ENCODE data around the gene KDM4B.
"Not testable (repeated sequence)": the region's sequence is repeated elsewhere in the genome, so short reads cannot be mapped to it uniquely, and the experiment has no call there.

The KDM4B gene

GRCh38 chr19:5150902-5151741, 182.2 kb downstream of the KDM4B start:
- no peak for DNase-seq (ENCODE audit: low read depth)

DNA sequence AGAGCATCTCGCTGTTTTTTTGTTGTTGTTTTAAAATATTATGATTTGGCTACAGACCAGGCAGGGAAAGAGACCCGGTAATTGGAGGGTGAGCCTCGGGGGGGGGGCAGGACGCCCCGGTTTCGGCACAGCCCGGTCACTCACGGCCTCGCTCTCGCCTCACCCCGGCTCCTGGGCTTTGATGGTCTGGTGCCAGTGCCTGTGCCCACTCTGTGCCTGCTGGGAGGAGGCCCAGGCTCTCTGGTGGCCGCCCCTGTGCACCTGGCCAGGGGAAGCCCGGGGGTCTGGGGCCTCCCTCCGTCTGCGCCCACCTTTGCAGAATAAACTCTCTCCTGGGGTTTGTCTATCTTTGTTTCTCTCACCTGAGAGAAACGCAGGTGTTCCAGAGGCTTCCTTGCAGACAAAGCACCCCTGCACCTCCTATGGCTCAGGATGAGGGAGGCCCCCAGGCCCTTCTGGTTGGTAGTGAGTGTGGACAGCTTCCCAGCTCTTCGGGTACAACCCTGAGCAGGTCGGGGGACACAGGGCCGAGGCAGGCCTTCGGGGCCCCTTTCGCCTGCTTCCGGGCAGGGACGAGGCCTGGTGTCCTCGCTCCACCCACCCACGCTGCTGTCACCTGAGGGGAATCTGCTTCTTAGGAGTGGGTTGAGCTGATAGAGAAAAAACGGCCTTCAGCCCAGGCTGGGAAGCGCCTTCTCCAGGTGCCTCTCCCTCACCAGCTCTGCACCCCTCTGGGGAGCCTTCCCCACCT, 183.3 kb downstream of the KDM4B start:
- DNase-seq (ENCODE audit: low read depth), result no peak

GRCh38 chr19:5152767-5153532, 184.0 kb downstream of the KDM4B start:
- DNase-seq (ENCODE audit: low read depth), result no peak

GRCh38 chr19:5153601-5154128, 184.8 kb downstream of the KDM4B start:
- DNase-seq (ENCODE audit: low read depth), result no peak

DNA sequence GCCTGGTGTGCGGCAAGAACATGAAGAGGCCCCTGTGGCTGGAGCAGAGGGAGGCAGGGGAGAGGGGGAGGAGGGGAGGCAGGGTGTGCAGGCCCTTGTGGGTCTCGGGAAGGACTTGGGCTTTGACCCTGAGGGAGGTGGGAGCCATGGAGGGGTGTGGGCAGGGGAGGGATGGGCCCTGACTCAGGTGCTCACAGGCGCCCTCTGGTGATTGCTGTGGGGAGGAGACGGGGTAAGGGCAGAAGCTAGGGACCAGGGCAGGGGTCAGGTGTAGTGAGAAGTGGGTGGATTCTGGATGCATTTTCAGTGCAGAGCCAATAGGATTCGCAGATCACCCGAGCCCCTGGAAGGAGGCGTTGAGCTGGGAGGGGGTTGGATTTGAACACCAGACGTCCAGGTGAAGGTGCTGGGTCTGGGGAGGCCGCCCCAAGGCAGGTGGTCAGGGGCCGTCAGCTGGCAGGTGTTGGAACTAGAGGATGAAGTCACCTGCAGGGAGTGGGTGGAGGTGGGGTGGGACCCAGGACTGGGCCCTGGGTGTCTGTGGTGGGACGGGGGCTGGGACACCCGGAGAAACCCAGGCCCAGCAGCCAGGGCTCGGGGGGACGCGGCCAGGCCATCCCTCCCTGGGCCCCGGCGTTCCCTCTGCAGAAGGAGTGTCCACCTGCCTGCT, 185.4 kb downstream of the KDM4B start:
- DNase-seq (ENCODE audit: low read depth), result peak; percentile 35

DNA sequence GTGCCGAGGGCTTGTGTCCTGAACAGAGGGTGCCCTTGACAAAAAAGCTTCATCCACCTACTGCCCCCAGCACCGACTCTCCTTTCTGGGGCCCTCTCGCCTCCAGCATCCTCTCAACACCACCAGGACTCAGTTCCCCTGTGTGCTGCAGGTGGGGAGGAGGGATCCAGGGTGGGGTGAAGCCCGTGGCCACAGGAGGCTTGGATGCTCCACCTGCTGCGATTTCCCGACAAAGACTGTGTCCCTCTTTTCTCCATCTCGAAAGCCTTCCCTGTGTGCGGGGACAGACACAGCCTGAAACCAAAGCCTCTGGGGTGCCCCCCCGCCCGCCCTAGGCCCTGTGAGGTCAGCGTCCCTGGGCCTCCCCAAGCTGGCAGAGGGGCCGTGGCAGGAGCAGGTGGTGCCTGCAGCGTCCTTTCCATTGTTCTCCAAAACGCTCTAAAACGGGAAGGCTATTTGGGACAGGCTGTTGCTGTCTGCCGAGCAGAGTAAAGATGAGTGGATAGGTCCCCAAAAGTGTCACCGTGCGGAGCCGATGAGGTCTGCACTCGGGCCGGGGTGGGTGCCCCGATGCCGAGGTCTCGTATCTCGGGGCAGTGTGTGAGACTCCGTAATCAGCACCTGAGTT, 186.0 kb downstream of the KDM4B start:
- DNase-seq (ENCODE audit: low read depth), result no peak

GRCh38 chr19:5155586-5156210, 186.8 kb downstream of the KDM4B start:
- DNase-seq (ENCODE audit: low read depth), result no peak

DNA sequence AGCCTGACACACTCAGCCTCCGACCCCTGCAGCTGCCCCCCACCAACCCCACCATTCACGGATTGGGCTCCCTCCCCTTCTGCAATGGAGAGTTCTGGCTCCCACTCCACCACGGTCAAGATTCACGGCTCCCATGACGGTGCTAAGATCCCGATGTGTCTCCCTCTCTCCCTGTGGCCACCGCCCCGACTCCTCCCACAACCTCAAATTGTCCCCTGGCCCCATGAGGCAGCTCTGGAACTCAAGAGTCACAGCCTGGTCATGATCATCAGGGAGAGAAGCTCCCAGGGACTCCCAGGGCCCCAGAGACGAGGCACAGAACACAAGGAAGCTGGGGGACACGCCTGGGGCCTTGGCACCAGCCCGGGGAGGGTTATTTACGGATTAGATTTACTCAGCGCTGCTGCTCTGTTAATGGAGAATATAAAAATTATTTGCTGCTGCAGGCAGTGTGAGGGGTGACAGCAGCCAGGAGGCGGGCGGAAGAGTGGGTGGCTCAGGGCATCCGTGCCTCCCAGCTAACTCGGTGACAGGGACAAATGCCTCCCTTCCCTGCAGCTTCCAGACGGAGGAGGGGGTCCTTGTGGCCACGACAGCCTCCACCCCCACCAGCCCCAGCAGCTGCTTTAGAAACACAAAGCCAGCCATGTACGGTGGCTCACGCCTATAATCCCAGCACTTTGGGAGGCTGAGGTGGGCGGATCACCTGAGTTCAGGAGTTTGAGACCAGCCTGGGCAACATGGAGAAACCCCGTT, 187.5 kb downstream of the KDM4B start:
- peak; percentile 51 for DNase-seq (ENCODE audit: low read depth)

- DNase-seq (ENCODE audit: low read depth), result no peak
These were observed 188.3 kb downstream of the KDM4B start for GRCh38 chr19:5157186-5157585.

DNA sequence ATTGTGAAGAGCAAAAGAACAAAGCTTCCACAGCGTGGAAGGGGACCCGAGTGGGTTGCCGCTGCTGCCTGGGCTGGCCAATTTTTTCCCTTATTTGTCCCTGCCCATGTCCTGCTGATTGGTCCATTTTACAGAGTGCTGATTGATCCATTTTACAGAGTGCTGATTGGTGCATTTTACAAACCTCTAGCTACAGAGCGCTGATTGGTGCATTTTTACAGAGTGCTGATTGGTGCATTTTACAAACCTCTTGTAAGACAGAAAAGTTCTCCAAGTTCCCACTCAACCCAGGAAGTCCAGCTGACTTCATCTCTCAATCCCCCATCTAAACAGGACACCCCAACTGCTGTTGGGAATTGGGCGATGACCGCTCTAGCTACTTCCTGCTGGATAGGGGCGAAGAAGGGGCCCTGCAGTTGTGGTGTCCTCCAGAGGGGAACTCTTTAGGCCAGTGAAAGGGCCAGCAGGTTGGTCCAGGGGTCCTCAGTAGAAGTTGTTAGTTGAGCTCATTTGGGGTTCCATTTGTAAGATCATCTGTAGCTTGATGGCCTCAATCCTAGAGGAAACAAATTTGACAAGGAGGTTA, 189.7 kb downstream of the KDM4B start:
- not testable (repeated sequence) for DNase-seq (ENCODE audit: low read depth)

- DNase-seq (ENCODE audit: low read depth), result not testable (repeated sequence)
These were observed 191.4 kb downstream of the KDM4B start for GRCh38 chr19:5160158-5160795.

GRCh38 chr19:5164845-5165696, 196.2 kb downstream of the KDM4B start:
- DNase-seq (ENCODE audit: low read depth), result not testable (repeated sequence)

DNA sequence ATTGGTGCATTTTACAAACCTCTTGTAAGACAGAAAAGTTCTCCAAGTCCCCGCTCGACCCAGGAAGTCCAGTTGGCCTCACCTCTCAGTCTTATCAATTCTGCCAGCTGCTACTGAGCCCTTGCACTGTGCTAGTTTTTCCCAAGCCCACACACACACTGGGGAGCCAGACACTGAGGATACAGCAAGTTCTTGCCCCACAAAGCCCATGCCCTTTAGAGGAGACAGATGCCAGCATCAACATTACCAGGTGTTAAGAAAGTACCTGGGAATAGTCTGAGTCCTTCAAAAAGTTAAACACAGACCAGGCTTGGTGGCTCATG, 196.7 kb downstream of the KDM4B start:
- DNase-seq (ENCODE audit: low read depth), result no peak

GRCh38 chr19:5166262-5166661, 197.3 kb downstream of the KDM4B start:
- peak; percentile 80 for DNase-seq (ENCODE audit: low read depth)

GRCh38 chr19:5170329-5170745, 201.4 kb downstream of the KDM4B start:
- no peak for DNase-seq (ENCODE audit: low read depth)

DNA sequence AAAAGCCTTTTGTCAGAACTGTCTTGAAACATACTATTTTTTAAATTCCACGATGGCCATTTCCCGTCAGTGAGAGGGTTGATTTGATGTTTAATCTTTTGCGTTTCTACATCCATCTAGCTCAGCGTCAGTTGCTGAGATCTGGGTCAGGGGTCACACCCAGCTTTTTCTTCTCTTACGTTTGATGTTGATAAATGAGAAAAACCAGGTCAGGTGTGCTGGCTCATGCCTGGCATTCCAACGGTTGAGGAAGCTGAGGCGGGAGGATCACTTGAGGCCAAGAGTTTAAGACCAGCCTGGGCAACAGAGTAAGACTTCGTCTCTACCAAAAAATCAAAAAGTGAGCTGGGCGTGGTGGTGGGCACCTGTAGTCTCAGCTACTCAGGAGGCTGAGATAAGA, 202.8 kb downstream of the KDM4B start:
- DNase-seq (ENCODE audit: low read depth), result no peak

- peak; percentile 100 for DNase-seq (ENCODE audit: low read depth)
These were observed 204.1 kb downstream of the KDM4B start for GRCh38 chr19:5172859-5173630.

DNA sequence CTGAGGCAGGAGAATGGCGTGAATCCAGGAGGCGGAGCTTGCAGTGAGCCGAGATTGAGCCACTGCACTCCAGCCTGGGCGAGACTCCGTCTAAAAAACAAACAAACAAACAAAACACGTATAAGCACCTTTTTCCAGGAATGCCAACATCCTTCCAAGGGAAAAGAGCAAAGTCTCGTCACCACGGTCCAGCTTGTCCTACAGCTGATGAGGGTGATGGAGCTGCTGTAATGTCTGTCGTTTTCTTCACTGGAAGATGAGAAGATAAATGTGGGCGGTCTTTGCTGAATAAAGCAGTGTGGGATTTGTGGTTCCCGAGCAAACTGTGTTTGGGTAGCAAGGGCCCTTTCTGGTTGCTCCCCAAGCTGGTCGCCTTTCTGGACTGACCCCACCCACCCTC, 205.1 kb downstream of the KDM4B start:
- DNase-seq (ENCODE audit: low read depth), result no peak

All from EH (cell line).